Measurements from ENCODE around the gene CSTF1.
A peak's percentile ranks its signal among the peaks of the same experiment; 100 is the strongest.

Gene CSTF1

GRCh38 chr20:56392132-56392880 is at the start of gene CSTF1, which contains the start of gene AURKA:
Gene CSTF1 (plus strand): TSS chr20:56392645. CDS start chr20:56395553, 2,908 bp downstream.
Gene AURKA (minus strand): TSS chr20:56392215. CDS start chr20:56388197, 4,018 bp downstream.
- DNase-seq: peak; percentile 99

GRCh38 chr20:56342783-56343182 is 49.7 kb upstream of the CSTF1 start:
- no peak for DNase-seq

- DNase-seq: peak; percentile 38
Observed at GRCh38 chr20:56343861-56344381, 48.5 kb upstream of the CSTF1 start.

GRCh38 chr20:56345911-56346310 is 46.5 kb upstream of the CSTF1 start:
- DNase-seq: no peak

GRCh38 chr20:56347628-56348304 is 44.7 kb upstream of the CSTF1 start:
- no peak for DNase-seq

GRCh38 chr20:56348305-56348693 is 44.1 kb upstream of the CSTF1 start:
- no peak for DNase-seq

GRCh38 chr20:56348746-56349145 is 43.7 kb upstream of the CSTF1 start:
- no peak for DNase-seq

GRCh38 chr20:56350842-56351241 is 41.6 kb upstream of the CSTF1 start:
- DNase-seq: no peak

- no peak for DNase-seq
Observed at GRCh38 chr20:56352345-56353055, 39.9 kb upstream of the CSTF1 start.

GRCh38 chr20:56353356-56353755 is 39.1 kb upstream of the CSTF1 start:
- no peak for DNase-seq

- no peak for DNase-seq
Observed at GRCh38 chr20:56358070-56358469, 34.4 kb upstream of the CSTF1 start.

GRCh38 chr20:56358600-56359211 is 33.7 kb upstream of the CSTF1 start, which contains the start of gene FAM210B:
Gene FAM210B (plus strand): TSS chr20:56358974. CDS start chr20:56359006, 32 bp downstream.
- DNase-seq: peak; percentile 76

GRCh38 chr20:56359212-56360132 is 33.0 kb upstream of the CSTF1 start:
- DNase-seq: no peak

GRCh38 chr20:56360133-56360907 is 32.1 kb upstream of the CSTF1 start:
- no peak for DNase-seq

- no peak for DNase-seq
Observed at GRCh38 chr20:56360908-56361205, 31.6 kb upstream of the CSTF1 start.

GRCh38 chr20:56361900-56362299 is 30.5 kb upstream of the CSTF1 start:
- no peak for DNase-seq

- DNase-seq: no peak
Observed at GRCh38 chr20:56362833-56363413, 29.5 kb upstream of the CSTF1 start.

GRCh38 chr20:56363491-56363890 is 29.0 kb upstream of the CSTF1 start:
- no peak for DNase-seq

- DNase-seq: no peak
Observed at GRCh38 chr20:56368351-56369134, 23.9 kb upstream of the CSTF1 start.

GRCh38 chr20:56369179-56369578 is 23.3 kb upstream of the CSTF1 start:
- DNase-seq: no peak

All from activated CD8-positive, alpha-beta memory T cell treated with anti-CD3 and anti-CD28 coated beads, Interleukin-2, amount 50 U/mL, for 4 hours (primary cell).